Coronary artery (tissue), 2 donors: ENCODE data around the gene FAM180A.

Experiments
- DNase-seq: peaks from one replicate; pipeline ENCODE4 v3.0.0-alpha.2; 2017; ENCODE audit warnings: low spot score
- H3K27ac ChIP-seq, 2 donors: fragments of 200-600 bp; sonication (generic); one replicate each; pipeline ENCODE4 v1.5.1; 2016 to 2019
- H3K4me3 ChIP-seq: fragments of 200-600 bp; sonication (generic); 2 replicates; pipeline ENCODE4 v1.5.1; 2016; ENCODE audit warnings: mild to moderate bottlenecking, moderate library complexity
- TF ChIP-seq, protein P1 (sequence below): fragments of 200-600 bp; sonication (generic); IDR thresholded peaks from one replicate; pipeline ENCODE4 v1.5.1; 2019; ENCODE audit warnings: antibody characterized with exemption

Gene FAM180A

DNA sequence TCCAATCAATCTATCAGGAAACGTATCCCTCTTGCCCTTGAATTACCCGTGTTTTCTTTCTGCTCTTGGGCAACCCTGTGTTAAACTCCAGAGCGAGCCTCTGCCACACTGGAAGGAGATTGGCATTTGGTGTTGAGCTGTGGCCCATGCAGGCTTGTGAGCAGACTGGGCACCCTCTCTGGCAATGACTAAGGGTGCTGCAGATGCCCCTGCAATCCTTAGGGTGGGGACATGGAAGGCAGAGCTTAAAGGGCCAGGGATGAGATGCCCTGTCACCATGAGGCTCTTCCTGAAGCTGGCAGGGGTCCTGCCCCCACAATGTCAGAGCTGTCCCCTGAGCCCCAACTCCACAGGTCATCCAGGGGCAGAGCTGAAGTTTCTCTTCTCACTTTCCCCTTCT lies 19.5 kb upstream of the FAM180A start:
- Histone ChIP-seq H3K4me3 (no peak overlapping the region), H3K27ac (no peak overlapping the region)
- TF ChIP-seq, protein P1, sequence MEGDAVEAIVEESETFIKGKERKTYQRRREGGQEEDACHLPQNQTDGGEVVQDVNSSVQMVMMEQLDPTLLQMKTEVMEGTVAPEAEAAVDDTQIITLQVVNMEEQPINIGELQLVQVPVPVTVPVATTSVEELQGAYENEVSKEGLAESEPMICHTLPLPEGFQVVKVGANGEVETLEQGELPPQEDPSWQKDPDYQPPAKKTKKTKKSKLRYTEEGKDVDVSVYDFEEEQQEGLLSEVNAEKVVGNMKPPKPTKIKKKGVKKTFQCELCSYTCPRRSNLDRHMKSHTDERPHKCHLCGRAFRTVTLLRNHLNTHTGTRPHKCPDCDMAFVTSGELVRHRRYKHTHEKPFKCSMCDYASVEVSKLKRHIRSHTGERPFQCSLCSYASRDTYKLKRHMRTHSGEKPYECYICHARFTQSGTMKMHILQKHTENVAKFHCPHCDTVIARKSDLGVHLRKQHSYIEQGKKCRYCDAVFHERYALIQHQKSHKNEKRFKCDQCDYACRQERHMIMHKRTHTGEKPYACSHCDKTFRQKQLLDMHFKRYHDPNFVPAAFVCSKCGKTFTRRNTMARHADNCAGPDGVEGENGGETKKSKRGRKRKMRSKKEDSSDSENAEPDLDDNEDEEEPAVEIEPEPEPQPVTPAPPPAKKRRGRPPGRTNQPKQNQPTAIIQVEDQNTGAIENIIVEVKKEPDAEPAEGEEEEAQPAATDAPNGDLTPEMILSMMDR = no peak
- DNase-seq = no peak

DNA sequence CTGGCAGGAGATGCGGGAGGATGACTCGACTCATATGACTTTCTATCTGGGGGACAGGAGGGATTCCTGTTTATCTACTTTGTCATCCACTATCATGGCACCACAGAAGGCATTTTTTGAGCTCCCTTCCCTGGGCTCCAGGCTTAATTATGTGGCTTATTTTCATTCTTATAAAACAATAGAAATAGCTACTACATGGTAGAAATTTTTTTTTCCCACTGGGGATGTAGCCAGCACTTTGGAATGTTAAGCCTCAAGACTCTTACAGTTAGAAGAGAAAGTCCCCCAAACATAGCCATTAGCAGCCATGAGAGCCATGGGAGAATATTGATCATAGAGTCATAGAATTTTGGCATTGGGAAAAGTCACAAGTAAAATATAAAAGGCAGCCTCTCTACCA lies 14.6 kb upstream of the FAM180A start:
- Histone ChIP-seq H3K27ac (no peak overlapping the region), H3K4me3 (no peak overlapping the region)
- no peak for DNase-seq
- TF ChIP-seq, protein P1 = no peak

DNA sequence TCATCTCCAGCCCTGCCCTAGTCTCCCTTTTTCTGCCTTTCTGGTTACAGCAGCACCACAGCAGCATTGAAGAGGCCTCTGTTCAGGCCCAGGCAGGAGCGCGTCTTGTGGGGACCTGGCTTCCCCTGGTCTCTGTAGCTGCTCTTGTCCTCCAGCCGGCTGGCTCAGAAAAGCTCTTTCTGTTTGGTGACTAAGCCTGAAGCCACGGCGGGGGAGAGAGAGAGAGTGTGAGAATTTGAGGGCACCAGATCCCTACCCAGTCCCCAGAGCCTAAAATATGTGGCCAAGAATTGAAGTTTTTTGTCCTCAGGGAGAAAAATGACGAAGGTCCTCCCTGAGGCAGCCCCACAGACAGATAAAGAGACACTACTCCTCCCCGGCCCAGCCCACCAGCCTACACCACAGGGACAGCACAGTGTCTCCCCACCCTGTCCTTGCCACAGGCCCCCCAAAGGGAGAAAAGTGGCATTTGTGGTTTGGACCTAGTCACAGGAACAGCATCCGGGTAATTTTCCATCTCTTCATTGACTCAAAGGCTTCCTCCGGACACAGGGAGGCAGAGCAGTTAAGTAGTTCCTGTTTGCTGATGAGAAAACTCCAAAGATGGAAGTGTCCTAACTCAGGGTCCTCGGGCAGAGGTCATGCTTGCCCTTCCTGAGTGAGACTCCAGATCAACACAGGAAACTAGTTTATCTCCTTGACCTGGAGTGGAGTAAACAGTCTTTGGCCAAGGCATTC lies 13.3 kb upstream of the FAM180A start:
- TF ChIP-seq, protein P1 = no peak
- DNase-seq = peak; percentile 90
- Histone ChIP-seq H3K4me3 (no peak overlapping the region), H3K27ac (peak overlapping the region; percentile 82 to 94)

DNA sequence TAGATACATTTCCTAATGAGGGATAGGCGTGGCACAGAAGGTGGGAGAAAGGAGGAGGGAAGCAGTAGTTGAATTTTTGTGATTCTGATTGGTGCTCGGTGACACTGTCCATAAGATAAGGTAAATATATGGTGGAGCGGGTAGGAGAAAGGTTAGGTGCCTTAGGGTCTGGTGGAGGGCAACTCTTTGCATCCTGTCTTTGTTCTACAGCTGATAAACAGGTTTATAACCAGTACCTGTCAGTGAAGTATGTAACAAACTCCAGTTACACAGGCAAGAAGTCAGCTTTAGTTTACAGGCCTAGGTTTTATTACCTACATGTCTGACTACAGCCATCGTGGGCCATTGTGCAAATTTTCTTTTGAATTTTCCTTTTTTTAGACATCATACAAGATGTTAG lies 10.9 kb upstream of the FAM180A start:
- TF ChIP-seq, protein P1 = no peak
- peak overlapping the region in 1 of 2 donors; percentile 95 for H3K27ac ChIP-seq
- no peak overlapping the region for H3K4me3 ChIP-seq
- peak; percentile 17 for DNase-seq

DNA sequence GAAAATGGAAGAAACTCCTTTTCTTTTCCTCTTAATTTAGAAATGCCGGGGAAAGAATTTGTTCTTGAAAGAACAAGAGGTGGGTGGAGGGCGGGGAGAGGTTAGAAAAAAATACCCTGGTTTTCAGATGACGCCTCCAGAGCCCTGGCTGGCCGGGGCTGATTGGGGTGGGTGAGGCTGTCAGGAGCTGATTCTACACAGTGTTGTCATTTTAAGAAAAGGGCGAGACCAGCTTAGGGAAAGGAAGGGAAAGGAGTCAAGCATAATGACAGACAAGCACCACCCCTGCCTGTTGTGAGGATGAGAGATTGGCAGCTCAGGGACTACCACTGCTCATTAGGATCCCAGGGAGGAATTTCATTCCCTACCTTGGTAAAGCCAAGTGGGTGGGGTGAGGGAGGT lies 9.9 kb upstream of the FAM180A start:
- TF ChIP-seq, protein P1 = no peak
- H3K4me3 ChIP-seq = peak overlapping the region; percentile 63
- H3K27ac ChIP-seq = peak overlapping the region; percentile 73 to 95
- DNase-seq = peak; percentile 87

DNA sequence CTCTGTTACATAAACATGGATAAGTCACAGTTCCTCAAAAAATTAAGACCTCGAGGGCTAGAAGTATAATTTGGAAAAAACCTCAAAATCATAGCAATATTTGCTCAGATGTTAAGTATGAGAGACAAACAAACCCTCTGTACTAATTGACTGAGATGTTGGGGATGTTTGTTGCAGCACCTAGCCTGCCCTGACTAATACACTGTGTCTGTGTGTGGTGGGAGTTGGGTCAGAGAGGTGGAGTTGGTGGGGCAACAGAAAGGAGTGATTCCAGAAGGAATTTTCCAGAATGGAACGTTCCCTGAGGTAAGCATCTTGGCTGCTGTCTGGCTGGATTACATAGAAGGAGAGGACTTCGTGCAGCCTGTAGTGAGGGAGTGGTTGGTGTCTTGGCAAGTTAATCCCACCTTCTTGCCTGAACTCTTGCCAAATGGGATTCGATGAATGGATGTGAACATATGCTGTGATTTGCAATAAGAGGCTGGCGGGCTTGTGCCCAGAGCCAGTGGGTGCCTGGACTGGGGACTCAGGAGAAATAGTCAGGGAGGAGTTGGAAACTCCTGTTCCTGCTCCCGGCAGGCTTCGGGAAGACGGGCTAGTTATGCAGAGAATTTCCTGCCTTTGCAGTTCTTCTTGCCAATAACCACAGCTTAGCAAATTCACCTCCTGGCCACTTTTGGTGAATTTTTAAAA lies 9.3 kb upstream of the FAM180A start:
- DNase-seq = peak; percentile 87
- TF ChIP-seq, protein P1 = no peak
- H3K4me3 ChIP-seq = peak overlapping the region; percentile 63
- H3K27ac ChIP-seq = peak overlapping the region; percentile 73 to 95

DNA sequence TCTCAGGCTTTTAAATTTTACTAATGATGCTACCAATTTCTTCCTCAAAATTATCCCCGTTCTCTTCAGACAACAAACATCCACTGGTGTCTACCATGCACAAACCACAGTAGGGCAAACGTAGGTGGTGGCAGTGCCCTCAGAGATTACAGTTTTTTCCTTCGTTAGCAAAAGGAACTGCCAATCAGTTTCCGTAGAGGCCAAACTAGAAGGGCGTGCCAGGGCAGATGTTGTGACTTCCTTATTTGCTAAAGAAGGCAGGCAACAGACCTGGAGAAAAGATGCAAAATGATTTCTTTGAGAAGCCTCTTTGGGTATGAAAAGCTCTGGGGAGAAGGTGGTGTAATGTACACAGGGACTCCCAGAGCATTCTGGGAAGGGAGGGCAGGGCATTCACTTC lies 7.6 kb upstream of the FAM180A start:
- DNase-seq = peak; percentile 17
- TF ChIP-seq, protein P1 = no peak
- Histone ChIP-seq H3K27ac (no peak overlapping the region), H3K4me3 (no peak overlapping the region)
